Type B pancreatic cell (in vitro differentiated cells): ENCODE measurements around the gene TTC28. TPM values are rescaled to one million over a fixed set of nuclear protein-coding genes. Genes with fewer than 3 reads are reported as not detected.

Experiments
- DNase-seq: peaks from one replicate; pipeline ENCODE4 v3.0.0; 2021; ENCODE audit warnings: mixed read lengths; ENCODE audit not compliant: unreplicated experiment; ENCODE audit errors: extremely low spot score
- H3K27ac Mint-ChIP-seq: 2 replicates; pipeline ENCODE4 v1.8.0; 2021; ENCODE audit warnings: mild to moderate bottlenecking, mixed read lengths
- H3K27me3 Mint-ChIP-seq: 2 replicates; pipeline ENCODE4 v1.8.0; 2021; ENCODE audit warnings: mixed read lengths
- H3K36me3 Mint-ChIP-seq: 2 replicates; pipeline ENCODE4 v1.8.0; 2021; ENCODE audit warnings: mixed read lengths
- H3K4me1 Mint-ChIP-seq: one replicate; pipeline ENCODE4 v1.8.0; 2021; ENCODE audit warnings: mixed read lengths; ENCODE audit not compliant: unreplicated experiment
- H3K4me3 Mint-ChIP-seq: 2 replicates; pipeline ENCODE4 v1.8.0; 2021; ENCODE audit warnings: mild to moderate bottlenecking, mixed read lengths
- H3K9me3 Mint-ChIP-seq: 2 replicates; pipeline ENCODE4 v1.8.0; 2021; ENCODE audit warnings: mixed read lengths
- total RNA-seq: library from RNA; stranded (reverse); gene quantifications from 2 replicates; pipeline ENCODE4 v1.2.1, GENCODE V29; 2021; ENCODE audit warnings: low replicate concordance
- TF ChIP-seq, protein P1 (sequence below): fragments of 200-600 bp; sonication (generic); conservative IDR thresholded peaks from 2 replicates; pipeline ENCODE4 v1.5.0; 2021; ENCODE audit warnings: antibody characterized with exemption, mild to moderate bottlenecking

TTC28 gene
- total RNA-seq, 1 donor from 2014 or later, result 59.2 TPM

DNA sequence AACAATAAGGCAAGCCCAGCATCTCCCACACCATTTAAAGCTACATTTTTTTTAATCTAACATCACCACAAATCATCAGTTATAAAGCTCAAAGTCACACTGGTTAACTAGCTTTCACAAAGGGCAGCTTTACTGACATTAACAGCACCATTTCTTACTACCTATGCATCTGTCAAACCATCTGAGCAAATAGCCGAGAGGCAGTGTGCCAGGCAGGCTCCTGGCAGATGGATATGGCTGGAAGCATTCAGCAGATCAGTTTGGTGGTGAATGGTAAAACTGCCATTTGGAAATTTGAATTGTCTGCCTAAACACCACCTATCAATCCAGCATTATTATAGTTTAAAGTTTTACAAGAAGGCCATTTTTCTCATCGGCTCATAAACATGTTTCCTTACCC lies 131.2 kb downstream of the TTC28 start:
- DNase-seq, result no peak
- Mint-ChIP-seq H3K4me1 (no peaks in the 10 kb centered on the region), H3K4me3 (no peak overlapping the region), H3K36me3 (no peaks in the 10 kb centered on the region), H3K27me3 (no peaks in the 10 kb centered on the region), H3K9me3 (peaks cover 4% of the 10 kb centered on the region), H3K27ac (no peak overlapping the region)
- TF ChIP-seq, protein P1, sequence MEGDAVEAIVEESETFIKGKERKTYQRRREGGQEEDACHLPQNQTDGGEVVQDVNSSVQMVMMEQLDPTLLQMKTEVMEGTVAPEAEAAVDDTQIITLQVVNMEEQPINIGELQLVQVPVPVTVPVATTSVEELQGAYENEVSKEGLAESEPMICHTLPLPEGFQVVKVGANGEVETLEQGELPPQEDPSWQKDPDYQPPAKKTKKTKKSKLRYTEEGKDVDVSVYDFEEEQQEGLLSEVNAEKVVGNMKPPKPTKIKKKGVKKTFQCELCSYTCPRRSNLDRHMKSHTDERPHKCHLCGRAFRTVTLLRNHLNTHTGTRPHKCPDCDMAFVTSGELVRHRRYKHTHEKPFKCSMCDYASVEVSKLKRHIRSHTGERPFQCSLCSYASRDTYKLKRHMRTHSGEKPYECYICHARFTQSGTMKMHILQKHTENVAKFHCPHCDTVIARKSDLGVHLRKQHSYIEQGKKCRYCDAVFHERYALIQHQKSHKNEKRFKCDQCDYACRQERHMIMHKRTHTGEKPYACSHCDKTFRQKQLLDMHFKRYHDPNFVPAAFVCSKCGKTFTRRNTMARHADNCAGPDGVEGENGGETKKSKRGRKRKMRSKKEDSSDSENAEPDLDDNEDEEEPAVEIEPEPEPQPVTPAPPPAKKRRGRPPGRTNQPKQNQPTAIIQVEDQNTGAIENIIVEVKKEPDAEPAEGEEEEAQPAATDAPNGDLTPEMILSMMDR, result no peak

DNA sequence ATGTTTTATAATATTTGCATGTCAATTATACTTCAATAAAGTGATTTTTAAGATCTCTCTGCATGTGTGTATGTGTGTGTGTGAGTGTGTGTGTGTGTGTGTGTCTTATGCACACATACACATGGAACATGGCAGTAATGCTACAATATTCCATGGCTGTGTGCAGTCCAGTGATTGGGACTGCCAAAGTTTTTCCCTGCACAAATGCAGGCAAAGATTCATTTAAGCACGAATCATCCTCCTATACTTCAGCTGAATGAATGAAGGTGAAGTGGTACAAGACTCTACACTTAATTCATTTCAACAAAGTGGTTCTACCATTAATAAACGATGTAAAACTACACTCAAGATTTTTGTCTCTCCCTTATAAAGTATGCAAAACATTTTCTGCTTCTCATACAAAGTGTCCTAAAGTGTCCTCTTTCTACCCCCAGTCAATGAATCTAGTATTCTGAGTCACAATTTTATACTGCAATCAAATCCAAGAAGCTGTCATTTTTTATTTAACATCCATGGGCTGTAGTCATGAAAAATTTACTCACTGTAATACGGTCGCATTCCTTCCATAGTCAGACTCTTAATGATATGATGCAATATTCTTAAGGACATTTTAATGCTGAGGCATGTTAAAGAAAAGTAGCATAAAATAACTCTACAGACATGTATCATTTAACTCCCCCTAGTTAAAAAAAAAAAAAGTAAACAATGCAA lies 132.4 kb downstream of the TTC28 start:
- Mint-ChIP-seq H3K4me3 (no peak overlapping the region), H3K9me3 (peaks cover 4% of the 10 kb centered on the region), H3K27me3 (no peaks in the 10 kb centered on the region)

DNA sequence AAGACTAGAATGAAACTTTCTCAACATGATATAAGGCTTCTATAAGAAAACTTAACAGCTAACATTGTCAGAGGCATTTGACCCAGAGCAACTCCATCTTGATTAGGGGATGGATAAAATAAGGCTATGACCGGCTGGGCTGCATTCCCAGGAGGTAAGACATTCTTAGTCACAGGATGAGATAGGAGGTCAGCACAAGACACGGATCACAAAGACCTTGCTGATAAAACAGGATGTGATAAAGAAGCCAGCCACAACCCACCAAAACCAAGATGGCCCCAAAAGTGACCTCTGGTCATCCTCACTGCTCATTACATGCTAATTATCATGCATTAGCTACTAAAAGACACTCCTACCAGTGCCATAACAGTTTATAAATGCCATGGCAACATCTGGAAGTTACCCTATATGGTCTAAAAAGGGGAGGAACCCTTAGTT lies 135.2 kb downstream of the TTC28 start:
- Mint-ChIP-seq H3K4me1 (no peaks in the 10 kb centered on the region), H3K9me3 (peaks cover 4% of the 10 kb centered on the region)

More for the DNA sequence above, 132.4 kb downstream of the TTC28 start:
- Mint-ChIP-seq H3K27ac (no peak overlapping the region), H3K4me1 (no peaks in the 10 kb centered on the region), H3K36me3 (no peaks in the 10 kb centered on the region)
- TF ChIP-seq, protein P1, result no peak
- no peak for DNase-seq

DNA sequence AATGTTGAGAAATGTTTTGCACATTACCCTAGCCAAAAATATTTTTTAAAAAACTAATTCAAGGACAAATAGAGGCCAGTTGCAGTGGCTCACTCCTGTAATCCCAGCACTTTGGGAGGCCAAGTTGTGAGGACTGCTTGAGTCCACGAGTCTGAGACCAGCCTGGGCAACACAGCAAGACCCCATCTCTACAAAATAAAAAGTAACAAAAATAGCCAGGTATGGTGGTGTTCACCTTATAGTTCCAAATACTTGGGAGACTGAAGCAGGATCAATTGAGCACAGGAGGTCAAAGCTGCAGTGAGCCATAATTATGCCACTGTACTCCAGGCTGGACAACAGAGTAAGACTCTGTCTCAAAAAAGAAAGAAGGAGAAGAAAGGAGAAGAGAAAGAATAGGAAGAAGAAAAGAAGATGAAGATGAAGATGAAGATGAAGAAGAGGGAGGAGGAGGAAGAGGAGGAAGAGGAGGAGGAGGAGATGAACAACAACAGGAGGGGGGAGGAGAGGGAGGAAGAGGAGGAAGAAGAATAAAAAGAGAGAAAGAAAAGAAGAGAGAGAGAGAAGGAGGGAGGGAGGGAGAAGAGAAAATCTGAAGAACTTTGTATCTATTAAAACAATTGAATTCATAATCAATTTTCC lies 136.5 kb downstream of the TTC28 start:
- TF ChIP-seq, protein P1, result no peak
- H3K36me3 Mint-ChIP-seq, result peaks cover 4% of the 10 kb centered on the region
- H3K4me1 Mint-ChIP-seq, result no peaks in the 10 kb centered on the region
- no peak overlapping the region for H3K4me3 Mint-ChIP-seq
- H3K27ac Mint-ChIP-seq, result no peak overlapping the region
- H3K9me3 Mint-ChIP-seq, result peaks cover 9% of the 10 kb centered on the region
- no peak for DNase-seq
- no peaks in the 10 kb centered on the region for H3K27me3 Mint-ChIP-seq

More for the DNA sequence above, 135.2 kb downstream of the TTC28 start:
- Mint-ChIP-seq H3K27ac (no peak overlapping the region), H3K27me3 (no peaks in the 10 kb centered on the region), H3K36me3 (no peaks in the 10 kb centered on the region), H3K4me3 (no peak overlapping the region)
- TF ChIP-seq, protein P1, result no peak
- DNase-seq, result no peak

DNA sequence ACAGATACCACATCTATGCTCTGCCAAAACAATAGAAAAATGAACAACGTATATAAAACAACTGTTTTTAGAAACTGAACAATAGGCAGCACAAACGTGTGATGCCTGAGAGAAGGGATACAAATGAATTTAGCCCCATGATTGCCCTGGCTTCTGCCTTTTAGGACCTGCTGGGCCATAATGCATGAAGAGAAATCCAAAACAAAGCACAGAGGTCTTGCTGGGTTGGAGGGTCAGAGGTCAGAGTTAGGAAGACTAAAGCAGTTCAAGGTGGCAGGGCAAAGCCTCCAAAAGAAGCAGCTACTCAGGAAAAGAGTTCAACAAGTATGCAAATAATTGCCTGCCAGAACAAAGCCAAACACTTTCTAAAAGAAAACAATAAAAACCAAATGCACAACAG lies 138.5 kb downstream of the TTC28 start:
- H3K4me1 Mint-ChIP-seq, result no peaks in the 10 kb centered on the region
- H3K4me3 Mint-ChIP-seq, result no peak overlapping the region
- H3K9me3 Mint-ChIP-seq, result peaks cover 9% of the 10 kb centered on the region
- TF ChIP-seq, protein P1, result no peak
- no peak overlapping the region for H3K27ac Mint-ChIP-seq
- no peak for DNase-seq
- no peaks in the 10 kb centered on the region for H3K27me3 Mint-ChIP-seq
- H3K36me3 Mint-ChIP-seq, result peaks cover 4% of the 10 kb centered on the region
